IPS-20b (cell line): ENCODE data around the gene GRIK5.

Experiments used
- H3K27ac ChIP-seq: one replicate; pipeline ENCODE4 v1.5.1; 2013; ENCODE audit warnings: low read length
- H3K27me3 ChIP-seq: 2 replicates; pipeline ENCODE4 v1.6.1; 2013; ENCODE audit warnings: mild to moderate bottlenecking, low read length, inconsistent platforms; ENCODE audit not compliant: insufficient read depth
- H3K36me3 ChIP-seq: 2 replicates; pipeline ENCODE4 v1.6.1; 2013; ENCODE audit warnings: low read depth, mild to moderate bottlenecking, inconsistent platforms, low read length, moderate library complexity; ENCODE audit not compliant: insufficient read depth
- H3K4me1 ChIP-seq: 2 replicates; pipeline ENCODE4 v1.6.1; 2013; ENCODE audit warnings: mild to moderate bottlenecking, control low read depth, inconsistent platforms, low read length, moderate library complexity; ENCODE audit not compliant: insufficient read depth
- H3K4me3 ChIP-seq: 2 replicates; pipeline ENCODE4 v1.5.1; 2013; ENCODE audit warnings: mild to moderate bottlenecking, low read length, inconsistent platforms
- H3K9ac ChIP-seq: 2 replicates; pipeline ENCODE4 v1.6.1; 2013; ENCODE audit warnings: low read depth, mild to moderate bottlenecking, inconsistent platforms, low read length, moderate library complexity
- H3K9me3 ChIP-seq: 2 replicates; pipeline ENCODE4 v1.6.1; 2013; ENCODE audit warnings: mild to moderate bottlenecking, low read depth, low read length, inconsistent platforms; ENCODE audit not compliant: insufficient read depth

The GRIK5 gene

GRCh38 chr19:41991025-41991424 lies 79.0 kb downstream of the GRIK5 start:
- peaks cover 45% of the 10 kb centered on the region for H3K27me3 ChIP-seq
- H3K36me3 ChIP-seq: peaks cover 11% of the 10 kb centered on the region; the same call in 1 of the 2 replicates
- no peak overlapping the region for H3K27ac ChIP-seq
- H3K4me3 ChIP-seq: no peak overlapping the region
- H3K4me1 ChIP-seq: no peaks in the 10 kb centered on the region
- H3K9me3 ChIP-seq: no peaks in the 10 kb centered on the region
- H3K9ac ChIP-seq: no peak overlapping the region

- Histone ChIP-seq H3K9me3 (no peaks in the 10 kb centered on the region), H3K4me3 (no peak overlapping the region), H3K9ac (no peak overlapping the region), H3K27ac (no peak overlapping the region), H3K36me3 (peaks cover 11% of the 10 kb centered on the region; the same call in 1 of the 2 replicates), H3K4me1 (no peaks in the 10 kb centered on the region), H3K27me3 (peaks cover 41% of the 10 kb centered on the region)
Observed at GRCh38 chr19:41990615-41991014, 79.4 kb downstream of the GRIK5 start.

- H3K27ac ChIP-seq: no peak overlapping the region
- peaks cover 35% of the 10 kb centered on the region for H3K27me3 ChIP-seq
- no peaks in the 10 kb centered on the region for H3K9me3 ChIP-seq
- no peaks in the 10 kb centered on the region for H3K4me1 ChIP-seq
- no peak overlapping the region for H3K9ac ChIP-seq
- no peak overlapping the region for H3K4me3 ChIP-seq
- H3K36me3 ChIP-seq: peaks cover 11% of the 10 kb centered on the region; the same call in 1 of the 2 replicates
Observed at GRCh38 chr19:41990028-41990427, 80.0 kb downstream of the GRIK5 start.

- no peaks in the 10 kb centered on the region for H3K9me3 ChIP-seq
- H3K36me3 ChIP-seq: peaks cover 11% of the 10 kb centered on the region; the same call in 1 of the 2 replicates
- peaks cover 26% of the 10 kb centered on the region for H3K27me3 ChIP-seq
- no peak overlapping the region for H3K27ac ChIP-seq
- H3K4me1 ChIP-seq: no peaks in the 10 kb centered on the region
- H3K9ac ChIP-seq: no peak overlapping the region
- H3K4me3 ChIP-seq: no peak overlapping the region
Observed at GRCh38 chr19:41988947-41989346, 81.1 kb downstream of the GRIK5 start.

GRCh38 chr19:41987141-41987860 lies 82.7 kb downstream of the GRIK5 start:
- no peaks in the 10 kb centered on the region for H3K9me3 ChIP-seq
- peaks cover 12% of the 10 kb centered on the region; the same call in 1 of the 2 replicates for H3K27me3 ChIP-seq
- no peaks in the 10 kb centered on the region for H3K4me1 ChIP-seq
- no peak overlapping the region for H3K9ac ChIP-seq
- no peak overlapping the region for H3K27ac ChIP-seq
- no peak overlapping the region for H3K4me3 ChIP-seq
- peaks cover 11% of the 10 kb centered on the region; the same call in 1 of the 2 replicates for H3K36me3 ChIP-seq

GRCh38 chr19:41984961-41985360 lies 85.0 kb downstream of the GRIK5 start:
- Histone ChIP-seq H3K36me3 (peaks cover 17% of the 10 kb centered on the region; the same call in 1 of the 2 replicates), H3K27ac (no peak overlapping the region), H3K9me3 (no peaks in the 10 kb centered on the region), H3K27me3 (peaks cover 5% of the 10 kb centered on the region; the same call in 1 of the 2 replicates), H3K4me3 (no peak overlapping the region), H3K4me1 (no peaks in the 10 kb centered on the region), H3K9ac (no peak overlapping the region)

- no peak overlapping the region for H3K9ac ChIP-seq
- H3K36me3 ChIP-seq: peaks cover 7% of the 10 kb centered on the region; the same call in 1 of the 2 replicates
Observed at GRCh38 chr19:41981724-41982123, 88.3 kb downstream of the GRIK5 start.

GRCh38 chr19:41978470-41978869 lies 91.5 kb downstream of the GRIK5 start:
- peaks cover 9% of the 10 kb centered on the region; the same call in 1 of the 2 replicates for H3K36me3 ChIP-seq
- no peaks in the 10 kb centered on the region for H3K4me1 ChIP-seq
- no peak overlapping the region for H3K9ac ChIP-seq
- no peak overlapping the region for H3K27ac ChIP-seq
- no peak overlapping the region for H3K4me3 ChIP-seq
- no peaks in the 10 kb centered on the region for H3K27me3 ChIP-seq
- no peaks in the 10 kb centered on the region for H3K9me3 ChIP-seq

More at GRCh38 chr19:41981724-41982123, 88.3 kb downstream of the GRIK5 start:
- Histone ChIP-seq H3K27ac (no peak overlapping the region), H3K9me3 (no peaks in the 10 kb centered on the region), H3K4me1 (no peaks in the 10 kb centered on the region), H3K27me3 (no peaks in the 10 kb centered on the region), H3K4me3 (no peak overlapping the region)

GRCh38 chr19:41977916-41978315 lies 92.1 kb downstream of the GRIK5 start:
- H3K9me3 ChIP-seq: no peaks in the 10 kb centered on the region
- no peaks in the 10 kb centered on the region for H3K4me1 ChIP-seq
- peaks cover 9% of the 10 kb centered on the region; the same call in 1 of the 2 replicates for H3K36me3 ChIP-seq
- no peak overlapping the region for H3K27ac ChIP-seq
- H3K27me3 ChIP-seq: no peaks in the 10 kb centered on the region
- H3K4me3 ChIP-seq: no peak overlapping the region
- H3K9ac ChIP-seq: no peak overlapping the region

- Histone ChIP-seq H3K9ac (no peak overlapping the region), H3K4me3 (no peak overlapping the region), H3K27me3 (no peaks in the 10 kb centered on the region), H3K36me3 (peaks cover 8% of the 10 kb centered on the region; the same call in 1 of the 2 replicates), H3K4me1 (no peaks in the 10 kb centered on the region), H3K27ac (no peak overlapping the region), H3K9me3 (no peaks in the 10 kb centered on the region)
Observed at GRCh38 chr19:41974652-41975051, 95.4 kb downstream of the GRIK5 start.

- H3K9ac ChIP-seq: no peak overlapping the region
- no peak overlapping the region for H3K27ac ChIP-seq
- peaks cover 7% of the 10 kb centered on the region; the same call in 1 of the 2 replicates for H3K36me3 ChIP-seq
- no peaks in the 10 kb centered on the region for H3K4me1 ChIP-seq
- no peaks in the 10 kb centered on the region for H3K9me3 ChIP-seq
- no peak overlapping the region for H3K4me3 ChIP-seq
- no peaks in the 10 kb centered on the region for H3K27me3 ChIP-seq
Observed at GRCh38 chr19:41971363-41971762, 98.6 kb downstream of the GRIK5 start.

GRCh38 chr19:41969772-41970458 lies 100.1 kb downstream of the GRIK5 start:
- no peak overlapping the region for H3K4me3 ChIP-seq
- H3K4me1 ChIP-seq: no peaks in the 10 kb centered on the region
- no peaks in the 10 kb centered on the region for H3K27me3 ChIP-seq
- H3K27ac ChIP-seq: no peak overlapping the region
- H3K9me3 ChIP-seq: no peaks in the 10 kb centered on the region
- no peak overlapping the region for H3K9ac ChIP-seq
- peaks cover 5% of the 10 kb centered on the region; the same call in 1 of the 2 replicates for H3K36me3 ChIP-seq
